Stimulated activated CD4-positive, alpha-beta T cell treated with anti-CD3 and anti-CD28 coated beads, Interleukin-1b, Interleukin-23, amount 100 ng/mL, for 4 hours (primary cell): Measurements from ENCODE around the gene MLH3.

Source experiments
- DNase-seq, 2 donors: peaks; one replicate each; pipeline ENCODE4 v3.0.0-alpha.2; 2020; ENCODE audit warnings: low read depth in 2 of 2

MLH3 gene

DNA sequence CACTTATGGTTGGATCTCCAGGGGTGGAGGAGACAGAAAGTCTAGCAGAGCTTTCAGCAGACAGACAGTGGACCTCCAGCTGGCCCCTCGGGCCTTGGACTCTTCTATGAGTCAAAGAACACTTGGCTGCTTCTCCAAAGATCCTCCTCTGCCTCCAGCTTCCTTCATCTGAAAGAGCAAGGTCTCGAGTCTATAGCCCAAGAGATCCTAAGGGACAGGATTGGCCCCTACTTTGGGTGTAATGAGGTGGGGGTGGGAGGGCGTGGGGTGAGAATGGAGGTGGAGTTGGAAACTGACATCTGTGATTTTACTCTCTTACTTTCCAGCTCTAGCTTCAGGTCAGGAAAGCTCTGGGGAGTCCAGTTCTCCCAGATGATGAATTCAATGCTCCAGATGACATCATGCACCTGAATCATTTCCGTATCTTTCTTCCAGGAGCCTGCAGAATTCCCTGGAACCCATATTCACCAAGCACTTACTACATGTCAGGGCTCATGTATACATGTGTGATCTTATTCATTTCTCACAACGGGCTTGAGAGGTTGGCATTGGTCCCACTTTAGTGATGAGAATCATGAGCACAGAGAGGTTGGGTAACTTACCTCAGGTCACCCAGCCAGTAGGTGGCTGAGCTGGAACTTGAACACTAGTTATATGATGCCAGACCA lies 85.6 kb downstream of the MLH3 start:
- no peak for DNase-seq

DNA sequence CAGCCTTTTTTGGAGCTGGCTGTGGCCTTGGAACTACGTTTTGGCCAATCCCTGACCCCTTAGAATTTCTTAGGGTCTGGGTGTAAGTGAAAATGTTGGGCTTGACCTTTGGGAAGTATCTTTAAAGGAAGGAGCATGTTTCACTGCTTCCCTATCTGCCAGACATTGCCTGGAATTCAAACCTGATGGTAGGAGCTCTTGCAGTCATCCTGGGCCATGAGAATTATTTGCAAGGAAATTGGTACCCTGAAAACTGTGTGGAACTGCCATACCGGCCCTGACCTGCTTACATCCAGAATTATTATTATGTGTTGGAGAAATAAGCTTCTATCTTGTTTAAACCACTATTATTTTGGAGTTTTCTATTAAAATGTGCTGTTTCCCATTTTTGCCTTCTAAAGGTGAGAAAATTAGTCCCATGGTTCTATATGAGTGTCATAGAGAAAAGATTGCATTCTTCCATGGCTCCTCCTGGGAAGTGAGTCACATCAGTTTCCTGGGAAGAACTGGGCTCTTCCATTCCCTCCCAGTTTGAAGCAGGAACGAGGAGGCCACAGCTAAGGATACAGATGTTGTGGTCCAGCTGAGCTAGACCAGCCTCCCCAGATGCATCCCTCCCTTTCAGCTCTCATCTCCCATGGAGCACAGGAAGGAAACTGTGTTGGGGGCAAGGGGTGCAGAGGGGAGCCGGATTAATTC lies 86.3 kb downstream of the MLH3 start:
- DNase-seq = no peak
